B cell (primary cell): ENCODE data around the gene CD101. TPM values are rescaled to one million over a fixed set of nuclear protein-coding genes. Genes with fewer than 3 reads are reported as not detected.

Experiments
- ATAC-seq: fragments of 200-7000 bp; cut with Tn5 transposase; one replicate; pipeline ENCODE4 v1.10.0; 2021; ENCODE audit warnings: low read depth, mild to moderate bottlenecking, moderate number of reproducible peaks, moderate library complexity
- CTCF ChIA-PET: fragments of 350-600 bp; sonication (Branson Sonifier 250); formaldehyde crosslinking; loops from one replicate; lab custom pipeline; 2021; ENCODE audit warnings: antibody characterized with exemption, inconsistent platforms; lab: Charles Lee
- POLR2A ChIA-PET: fragments of 350-600 bp; sonication (Branson Sonifier 250); formaldehyde crosslinking; loops from one replicate; lab custom pipeline; 2021; ENCODE audit warnings: antibody characterized with exemption; lab: Charles Lee
- DNase-seq: peaks from one replicate; pipeline ENCODE4 v3.0.0; 2013
- H2AFZ ChIP-seq: 2 replicates; pipeline ENCODE4 v1.6.1; 2012; ENCODE audit warnings: mild to moderate bottlenecking, low read depth, low read length; ENCODE audit not compliant: insufficient read depth, poor library complexity, severe bottlenecking
- H3K27ac ChIP-seq, 2 donors: 1 replicate in 1 of 2; 2 replicates in 1 of 2; pipeline ENCODE4 v1.5.1; 2012 to 2013; ENCODE audit warnings: low read length in 2 of 2, mild to moderate bottlenecking in 2 of 2, moderate library complexity in 1 of 2
- H3K27me3 ChIP-seq, 4 experiments: fragments of 200-600 bp in 1 of 4; sonication (generic) in 1 of 4; replicated peaks in 1 of 4; 1 replicate in 2 of 4; 2 replicates in 2 of 4; pipeline versions ENCODE4 v1.6.1 to v1.7.0; 2013 to 2016; ENCODE audit warnings: low read length in 3 of 4, mild to moderate bottlenecking in 2 of 4, mixed read lengths in 1 of 4, moderate library complexity in 1 of 4; ENCODE audit not compliant: insufficient read depth in 4 of 4, control insufficient read depth in 3 of 4; ENCODE audit errors: control extremely low read depth in 1 of 4
- H3K36me3 ChIP-seq, 2 experiments: replicated peaks in 1 of 2; 1 replicate in 1 of 2; 2 replicates in 1 of 2; pipeline versions ENCODE4 v1.6.1 to v1.7.1; 2013; ENCODE audit warnings: low read length in 1 of 2; ENCODE audit not compliant: insufficient read depth in 2 of 2, control insufficient read depth in 1 of 2; ENCODE audit errors: control extremely low read depth in 1 of 2, extremely low read depth in 1 of 2
- H3K4me1 ChIP-seq, 2 donors: fragments of 200-600 bp in 1 of 2; sonication (generic) in 1 of 2; 1 replicate in 1 of 2; 2 replicates in 1 of 2; pipeline versions ENCODE4 v1.5.1 to v1.6.1; 2013 to 2017; ENCODE audit warnings: low read length in 2 of 2; ENCODE audit not compliant: control insufficient read depth in 2 of 2, insufficient read depth in 2 of 2
- H3K4me2 ChIP-seq: replicated peaks from 2 replicates; pipeline ENCODE3; 2012; ENCODE audit warnings: mild to moderate bottlenecking, low read depth, low read length; ENCODE audit not compliant: poor library complexity, severe bottlenecking
- H3K4me3 ChIP-seq, 5 experiments: fragments of 200-600 bp in 1 of 5; sonication (generic) in 1 of 5; 1 replicate in 3 of 5; 2 replicates in 2 of 5; pipeline versions ENCODE4 v1.5.1 to v1.7.0; 2011 to 2016; ENCODE audit warnings: low read length in 4 of 5, mild to moderate bottlenecking in 4 of 5, low read depth in 2 of 5, control low read depth in 1 of 5, moderate library complexity in 1 of 5; ENCODE audit not compliant: insufficient read depth in 1 of 5; ENCODE audit errors: control extremely low read depth in 1 of 5, extremely low read depth in 1 of 5
- H3K79me2 ChIP-seq: fragments of 200-600 bp; sonication (generic); one replicate; pipeline ENCODE4 v1.6.0; 2016; ENCODE audit warnings: low read length; ENCODE audit not compliant: control insufficient read depth, insufficient read depth
- H3K9ac ChIP-seq: fragments of 200-600 bp; sonication (generic); 2 replicates; pipeline ENCODE4 v1.6.1; 2017; ENCODE audit warnings: mild to moderate bottlenecking, low read length, moderate library complexity
- H3K9me3 ChIP-seq, 3 donors: one replicate each; pipeline versions ENCODE4 v1.6.1 to v1.7.1; 2013; ENCODE audit warnings: low read length in 2 of 3; ENCODE audit not compliant: control insufficient read depth in 2 of 3, insufficient read depth in 1 of 3; ENCODE audit errors: control extremely low read depth in 1 of 3
- H4K20me1 ChIP-seq: 2 replicates; pipeline ENCODE4 v1.6.0; 2012; ENCODE audit warnings: mild to moderate bottlenecking, low read length; ENCODE audit not compliant: insufficient read depth, control insufficient read depth, poor library complexity, severe bottlenecking
- H3K27ac Mint-ChIP-seq: one replicate; pipeline ENCODE4 v1.8.0; 2021; ENCODE audit warnings: mixed read lengths
- H3K27me3 Mint-ChIP-seq: one replicate; pipeline ENCODE4 v1.8.0; 2021; ENCODE audit warnings: mixed read lengths
- H3K4me1 Mint-ChIP-seq: one replicate; pipeline ENCODE4 v1.8.0; 2021; ENCODE audit warnings: mixed read lengths
- H3K4me3 Mint-ChIP-seq: one replicate; pipeline ENCODE4 v1.8.0; 2021; ENCODE audit warnings: mixed read lengths
- H3K9me3 Mint-ChIP-seq: one replicate; pipeline ENCODE4 v1.8.0; 2022; ENCODE audit warnings: mixed read lengths; ENCODE audit not compliant: insufficient read depth
- EZH2 ChIP-seq: IDR thresholded peaks from 2 replicates; pipeline ENCODE4 v1.6.1; 2012; ENCODE audit warnings: borderline replicate concordance, low read depth, mild to moderate bottlenecking, moderate library complexity, low read length; ENCODE audit not compliant: insufficient read depth, poor library complexity, severe bottlenecking
- WGBS: methylation state at CpG from one replicate; pipeline ENCODE4 v1.1.5; 2013; ENCODE audit warnings: missing lambda C conversion rate; ENCODE audit not compliant: insufficient coverage; 5-methylcytosine and 5-hydroxymethylcytosine counted together
- intact Hi-C: fragments of 100-400 bp; cut with micrococcal nuclease; formaldehyde crosslinking; loops from one replicate; pipeline ENCODE4 v1.10.0; 2022
- polyA plus RNA-seq: library from polyadenylated mRNA; depleted of rRNA; stranded (reverse); fragments of >200 nt; gene quantifications from 2 replicates; pipeline ENCODE4 v1.2.3, GENCODE V29; 2012
- total RNA-seq, 2 donors: library from RNA; stranded (reverse); fragments of 120-200 nt in 1 of 2; gene quantifications; 1 replicate in 1 of 2; 2 replicates in 1 of 2; pipeline versions ENCODE4 v1.2.3 to v1.2.4, GENCODE V29; 2013 to 2022
- TF ChIP-seq, protein P1 (sequence below): fragments of 200-600 bp; IDR thresholded peaks from one replicate; pipeline ENCODE4 v1.8.0; 2022; ENCODE audit warnings: antibody characterized with exemption, mild to moderate bottlenecking

The CD101 gene
- total and polyA plus RNA-seq, 2 donors (not counting 1 experiment from before 2014, with no cell fraction given), result 0.19 TPM; not detected in 1

DNA sequence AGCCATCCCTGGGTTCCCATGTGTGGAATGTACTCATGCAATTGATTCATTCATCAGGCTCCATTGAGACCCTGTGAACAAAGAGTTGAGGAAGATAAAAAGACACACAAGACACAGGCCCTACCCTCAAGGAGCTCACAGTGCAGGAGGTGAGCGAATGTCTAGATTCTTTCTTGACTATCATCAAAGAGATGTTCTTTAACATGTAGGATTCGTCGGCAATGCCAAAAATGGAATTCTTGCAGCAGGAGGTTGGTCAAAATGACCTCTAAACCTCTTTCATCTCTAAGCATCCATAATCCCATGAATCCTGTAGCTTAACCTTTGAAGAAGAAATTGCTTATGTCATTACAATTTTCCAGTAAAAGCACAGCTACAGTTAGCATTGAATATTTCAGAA lies 30.7 kb downstream of the CD101 start:
- no peak overlapping the region for H2AFZ ChIP-seq
- no peak overlapping the region for H3K27ac Mint-ChIP-seq
- no peak overlapping the region for H3K9ac ChIP-seq
- POLR2A ChIA-PET, result no interaction called here
- no peaks in the 10 kb centered on the region for H4K20me1 ChIP-seq
- no peak for DNase-seq
- intact Hi-C loops, result no loop called here
- no peaks in the 10 kb centered on the region for H3K4me1 Mint-ChIP-seq
- no peaks in the 10 kb centered on the region for H3K36me3 ChIP-seq
- H3K27ac ChIP-seq, result no peak overlapping the region
- TF ChIP-seq, protein P1, sequence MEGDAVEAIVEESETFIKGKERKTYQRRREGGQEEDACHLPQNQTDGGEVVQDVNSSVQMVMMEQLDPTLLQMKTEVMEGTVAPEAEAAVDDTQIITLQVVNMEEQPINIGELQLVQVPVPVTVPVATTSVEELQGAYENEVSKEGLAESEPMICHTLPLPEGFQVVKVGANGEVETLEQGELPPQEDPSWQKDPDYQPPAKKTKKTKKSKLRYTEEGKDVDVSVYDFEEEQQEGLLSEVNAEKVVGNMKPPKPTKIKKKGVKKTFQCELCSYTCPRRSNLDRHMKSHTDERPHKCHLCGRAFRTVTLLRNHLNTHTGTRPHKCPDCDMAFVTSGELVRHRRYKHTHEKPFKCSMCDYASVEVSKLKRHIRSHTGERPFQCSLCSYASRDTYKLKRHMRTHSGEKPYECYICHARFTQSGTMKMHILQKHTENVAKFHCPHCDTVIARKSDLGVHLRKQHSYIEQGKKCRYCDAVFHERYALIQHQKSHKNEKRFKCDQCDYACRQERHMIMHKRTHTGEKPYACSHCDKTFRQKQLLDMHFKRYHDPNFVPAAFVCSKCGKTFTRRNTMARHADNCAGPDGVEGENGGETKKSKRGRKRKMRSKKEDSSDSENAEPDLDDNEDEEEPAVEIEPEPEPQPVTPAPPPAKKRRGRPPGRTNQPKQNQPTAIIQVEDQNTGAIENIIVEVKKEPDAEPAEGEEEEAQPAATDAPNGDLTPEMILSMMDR, result no peak
- TF ChIP-seq EZH2, result no peak
- no peak overlapping the region for H3K4me3 Mint-ChIP-seq
- no peaks in the 10 kb centered on the region for H3K27me3 Mint-ChIP-seq
- ATAC-seq, result no peak
- no peaks in the 10 kb centered on the region for H3K79me2 ChIP-seq
- no peaks in the 10 kb centered on the region for H3K27me3 ChIP-seq
- H3K4me3 ChIP-seq, result no peak overlapping the region
- H3K9me3 Mint-ChIP-seq, result no peaks in the 10 kb centered on the region
- H3K4me1 ChIP-seq, result no peaks in the 10 kb centered on the region
- no peaks in the 10 kb centered on the region for H3K9me3 ChIP-seq
- H3K4me2 ChIP-seq, result no peak overlapping the region
- CTCF ChIA-PET, result no interaction called here
- 95% methylated on average over 3 of the region's 3 CpGs for WGBS

DNA sequence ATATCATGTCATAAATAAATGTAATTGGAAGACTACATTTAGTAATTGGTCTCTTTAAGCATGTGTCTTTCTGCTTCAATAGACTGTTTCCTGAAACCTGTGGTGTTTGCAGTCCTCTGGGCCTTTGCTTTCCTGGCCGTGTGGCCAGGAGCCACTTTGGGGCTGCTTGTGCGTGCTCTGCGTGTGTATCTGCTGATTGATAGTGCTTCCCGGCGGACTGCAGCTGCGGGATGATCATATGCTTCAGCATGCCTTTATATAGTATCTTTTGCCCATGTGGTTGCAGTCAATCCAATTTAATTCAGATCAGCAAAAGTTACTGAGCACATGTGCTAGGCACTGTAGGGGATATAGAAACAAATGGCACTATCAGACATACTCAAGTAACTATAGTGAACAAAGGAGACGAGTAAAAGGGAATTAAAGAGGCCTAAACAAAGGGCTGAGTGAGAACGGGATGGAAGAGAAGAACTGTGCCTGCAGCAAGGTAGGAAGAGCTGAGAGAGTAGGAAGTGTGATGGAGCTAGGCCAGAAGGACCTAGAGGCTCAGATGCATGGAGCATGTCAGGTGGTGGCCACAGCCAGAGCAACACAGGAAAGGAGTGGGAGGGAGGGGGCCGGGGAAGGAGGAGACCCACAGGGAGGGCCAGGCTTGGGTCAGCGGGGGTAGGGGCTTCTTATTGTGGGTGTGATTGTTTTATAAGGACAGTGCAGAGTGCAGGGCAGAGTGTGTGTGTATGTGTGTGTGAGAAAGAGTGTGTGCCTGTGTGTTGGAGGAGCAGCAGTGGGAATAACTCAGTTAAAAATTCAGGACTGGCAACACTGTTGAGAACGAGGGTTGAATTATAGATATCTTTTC lies 31.4 kb downstream of the CD101 start:
- Histone ChIP-seq H3K4me2 (no peak overlapping the region), H3K27me3 (no peaks in the 10 kb centered on the region), H3K36me3 (no peaks in the 10 kb centered on the region), H3K9ac (no peak overlapping the region), H3K27ac (no peak overlapping the region), H3K4me3 (no peak overlapping the region), H3K79me2 (no peaks in the 10 kb centered on the region), H3K4me1 (no peaks in the 10 kb centered on the region), H3K9me3 (no peaks in the 10 kb centered on the region), H4K20me1 (no peaks in the 10 kb centered on the region), H2AFZ (no peak overlapping the region)
- TF ChIP-seq, protein P1, result no peak
- TF ChIP-seq EZH2, result no peak
- CTCF ChIA-PET, result no interaction called here
- WGBS, result 74% methylated on average over 4 of the region's 11 CpGs
- intact Hi-C loops, result no loop called here
- ATAC-seq, result no peak
- POLR2A ChIA-PET, result no interaction called here
- DNase-seq, result no peak
- H3K27ac Mint-ChIP-seq, result no peak overlapping the region
- H3K9me3 Mint-ChIP-seq, result no peaks in the 10 kb centered on the region
- no peak overlapping the region for H3K4me3 Mint-ChIP-seq
- no peaks in the 10 kb centered on the region for H3K4me1 Mint-ChIP-seq
- no peaks in the 10 kb centered on the region for H3K27me3 Mint-ChIP-seq
